ENCODE data around the gene SDHAF2.

- TF ChIP-seq CTCF (IDR thresholded peaks at IDR 0.05; ENCODE audit: low read length), result no peak
- no peak for TF ChIP-seq EZH2 (optimal IDR thresholded peaks at IDR 0.05; ENCODE audit: low read depth, low read length)
Observed at GRCh38 chr11:61411589-61411988, 18.3 kb upstream of the SDHAF2 start.
